NOMO-1 (cell line): ENCODE measurements around the gene FXYD3.

Experiments
- DNase-seq, 2 experiments: peaks; one replicate each; lab custom pipeline; 2025; ENCODE audit not compliant: unreplicated experiment in 2 of 2; lab: John Stamatoyannopoulos, UW

The FXYD3 gene, protein sequence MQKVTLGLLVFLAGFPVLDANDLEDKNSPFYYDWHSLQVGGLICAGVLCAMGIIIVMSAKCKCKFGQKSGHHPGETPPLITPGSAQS

DNA sequence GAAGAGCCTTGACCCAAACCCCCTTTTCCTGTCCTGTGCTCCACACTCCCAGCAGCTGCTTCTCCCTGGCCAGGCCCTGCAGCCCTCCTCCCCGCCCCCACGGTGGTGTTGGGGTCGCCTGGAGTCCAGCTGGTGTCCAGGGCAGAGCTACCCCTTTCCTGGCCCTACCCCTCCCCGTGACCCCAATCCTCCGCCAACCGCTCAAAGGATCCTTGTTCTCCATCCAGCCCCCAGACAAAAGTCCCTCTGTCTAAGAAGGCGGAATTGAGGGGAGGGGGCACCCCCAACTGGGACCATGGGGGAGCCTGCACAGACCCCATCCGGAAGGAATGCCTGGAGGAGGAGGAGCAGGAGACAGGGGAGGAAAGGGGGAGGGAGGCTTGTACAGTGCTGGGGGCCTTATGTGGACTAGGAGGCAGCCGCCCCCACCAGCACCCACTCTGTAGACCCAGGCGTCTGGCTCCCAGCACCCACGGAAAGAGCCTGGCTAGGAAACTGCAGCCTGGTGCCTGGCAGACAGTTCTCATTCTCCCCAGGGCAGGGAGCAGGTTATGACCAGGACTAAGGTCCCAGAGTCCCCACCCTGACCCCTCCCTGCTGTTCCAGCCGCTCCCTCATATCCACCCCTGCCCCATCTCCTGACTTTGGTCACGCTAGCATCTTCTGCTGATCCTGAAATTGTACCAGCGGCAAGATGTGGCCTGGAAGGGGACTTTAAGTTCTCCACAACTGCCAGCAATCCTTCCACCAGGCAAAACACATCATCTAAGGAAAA lies at the start of gene FXYD3:
Gene FXYD3, plus strand, starts transcription at position 647 of the 775 bp plus-strand sequence. CDS start 3,554 bp downstream, outside the sequence.
- no peak for DNase-seq

DNA sequence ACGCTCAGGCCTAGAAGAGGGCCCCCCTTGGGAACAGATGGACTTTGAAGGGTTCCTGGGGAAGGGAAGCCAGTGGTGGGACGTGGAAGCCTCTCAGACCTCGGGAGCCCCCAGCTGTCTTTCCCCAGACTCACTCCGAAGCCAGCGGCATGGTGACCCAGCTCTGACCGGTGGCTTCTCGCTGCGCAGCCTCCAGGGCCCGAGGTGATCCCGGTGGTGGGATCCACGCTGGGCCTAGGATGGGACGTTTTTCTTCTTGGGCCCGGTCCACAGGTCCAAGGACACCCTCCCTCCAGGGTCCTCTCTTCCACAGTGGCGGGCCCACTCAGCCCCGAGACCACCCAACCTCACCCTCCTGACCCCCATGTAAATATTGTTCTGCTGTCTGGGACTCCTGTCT lies 49.5 kb upstream of the FXYD3 start:
- no peak for DNase-seq

DNA sequence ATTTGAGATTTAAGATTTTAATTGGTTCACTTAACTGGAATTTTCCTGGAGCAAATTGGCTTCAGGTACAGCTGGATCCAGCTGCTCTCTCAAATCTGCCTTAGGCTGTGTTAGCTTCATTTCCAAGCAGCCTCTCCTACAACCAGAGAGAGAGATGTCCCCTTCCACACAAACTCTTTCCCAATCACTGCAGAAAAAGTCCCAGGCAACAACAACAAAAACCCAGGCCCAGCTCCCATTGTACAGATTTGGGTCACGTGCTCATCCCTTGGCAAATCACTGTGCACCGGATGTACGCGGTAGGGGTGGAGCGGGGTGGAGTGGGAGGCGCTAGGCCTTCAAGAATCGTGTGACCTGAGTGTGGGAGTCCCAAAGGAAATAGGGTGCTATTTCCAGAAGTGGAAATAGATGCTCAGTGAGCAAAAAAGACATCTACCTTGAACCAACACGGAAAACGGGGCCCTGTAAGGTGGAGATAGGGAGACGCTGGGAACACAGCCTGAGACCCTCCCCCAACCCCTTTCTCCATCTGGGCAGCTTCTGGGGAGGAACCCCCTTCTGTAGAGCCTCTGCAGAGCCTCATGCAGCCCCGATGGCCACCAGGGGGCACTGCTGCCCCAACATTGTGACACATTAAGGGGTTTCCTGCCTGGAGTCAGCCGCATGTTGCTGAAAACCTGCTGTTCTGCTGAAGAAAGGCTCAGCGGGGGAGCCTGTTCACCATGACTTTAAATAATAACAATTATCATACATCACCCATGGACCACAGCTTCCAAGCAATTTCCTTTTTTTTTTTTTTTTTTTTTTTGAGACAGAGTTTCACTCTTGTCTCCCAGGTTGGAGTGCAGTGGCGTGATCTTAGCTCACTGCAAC lies 48.7 kb upstream of the FXYD3 start:
- DNase-seq: peak; percentile 70 to 74

DNA sequence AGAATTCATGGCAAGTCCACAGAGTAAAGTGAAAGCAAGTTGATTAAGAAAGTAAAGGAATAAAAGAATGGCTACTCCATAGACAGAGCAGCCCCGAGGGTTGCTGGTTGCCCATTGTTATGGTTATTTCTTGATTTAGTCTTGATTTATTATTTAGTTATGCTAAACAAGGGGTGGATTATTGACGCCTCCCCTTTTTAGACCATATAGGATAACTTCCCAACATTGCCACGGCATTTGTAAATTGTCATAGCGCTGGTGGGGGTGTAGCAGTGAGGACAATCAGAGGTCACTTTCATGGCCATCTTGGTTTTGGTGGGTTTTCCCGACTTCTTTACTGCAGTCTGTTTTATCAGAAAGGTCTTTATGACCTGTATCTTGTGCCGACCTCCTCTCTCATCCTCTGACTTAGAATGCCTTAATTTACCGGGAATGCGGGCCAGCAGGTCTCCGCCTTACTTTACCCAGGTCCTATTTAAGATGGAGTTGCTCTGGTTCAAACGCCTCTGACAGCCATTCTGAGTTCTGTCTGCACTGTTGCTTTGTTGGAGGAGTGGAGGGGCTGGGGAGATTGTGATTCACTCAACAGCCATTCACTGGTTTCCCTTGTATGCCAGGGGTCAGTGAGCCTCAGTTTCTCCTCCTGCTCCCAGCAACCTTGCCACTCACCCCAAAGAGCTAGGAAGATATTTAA lies 46.5 kb upstream of the FXYD3 start:
- DNase-seq: no peak

DNA sequence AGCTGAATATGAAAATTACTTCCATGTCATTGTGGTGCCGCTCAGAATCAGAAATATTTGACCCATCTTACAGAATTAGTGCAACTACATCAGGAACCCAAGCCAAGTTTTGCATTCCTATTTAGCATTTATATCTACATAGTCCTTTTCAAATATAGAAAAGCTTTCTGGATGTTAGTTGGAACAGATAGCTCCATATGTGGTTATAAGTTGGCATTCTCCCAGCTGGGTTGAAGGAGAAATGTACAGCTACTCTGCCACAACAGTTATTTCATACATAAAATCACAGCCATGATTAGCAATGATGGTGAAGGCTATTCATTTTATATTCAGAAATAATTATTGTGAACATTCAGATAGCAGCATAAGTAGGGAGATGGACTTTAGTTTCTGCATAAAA lies 45.9 kb upstream of the FXYD3 start:
- no peak for DNase-seq

DNA sequence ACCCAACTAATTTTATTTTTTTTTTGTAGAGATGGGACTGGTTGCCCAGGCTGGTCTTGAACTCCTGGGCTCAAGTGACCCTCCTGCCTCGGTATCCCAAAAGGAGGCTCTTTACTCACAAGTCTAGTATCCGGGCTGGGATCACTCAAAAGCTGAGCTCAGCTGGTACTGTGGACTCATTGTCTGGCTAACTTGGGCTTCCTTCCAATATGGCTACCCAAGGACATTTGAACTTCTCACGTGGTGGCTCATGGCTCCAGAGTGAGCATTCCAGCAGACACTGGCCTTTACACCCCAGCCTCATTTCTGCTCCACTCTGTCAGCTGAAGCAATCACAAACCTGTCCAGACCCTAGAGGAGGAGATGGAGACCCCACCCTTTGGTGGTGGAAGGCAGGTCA lies 45.2 kb upstream of the FXYD3 start:
- no peak for DNase-seq

DNA sequence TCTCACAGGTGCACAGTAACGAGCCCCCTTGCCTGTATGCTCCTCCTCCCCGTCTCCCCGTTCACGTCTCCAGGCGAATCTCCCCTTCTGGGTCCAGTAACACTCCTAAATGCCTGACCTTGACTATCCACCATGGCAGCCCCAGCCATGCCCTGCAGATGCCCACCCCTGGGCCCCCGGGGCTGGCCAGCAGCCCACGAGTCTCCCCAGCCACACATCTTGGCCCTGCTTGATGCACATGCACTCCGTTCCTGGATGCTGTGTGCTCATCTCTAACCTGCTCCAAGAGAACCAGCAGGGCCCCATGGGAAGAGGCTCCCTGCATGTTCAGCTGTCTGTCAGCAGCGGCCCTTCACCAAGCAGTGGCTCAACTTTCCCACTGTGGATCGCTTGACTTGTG lies 42.1 kb upstream of the FXYD3 start:
- no peak for DNase-seq

DNA sequence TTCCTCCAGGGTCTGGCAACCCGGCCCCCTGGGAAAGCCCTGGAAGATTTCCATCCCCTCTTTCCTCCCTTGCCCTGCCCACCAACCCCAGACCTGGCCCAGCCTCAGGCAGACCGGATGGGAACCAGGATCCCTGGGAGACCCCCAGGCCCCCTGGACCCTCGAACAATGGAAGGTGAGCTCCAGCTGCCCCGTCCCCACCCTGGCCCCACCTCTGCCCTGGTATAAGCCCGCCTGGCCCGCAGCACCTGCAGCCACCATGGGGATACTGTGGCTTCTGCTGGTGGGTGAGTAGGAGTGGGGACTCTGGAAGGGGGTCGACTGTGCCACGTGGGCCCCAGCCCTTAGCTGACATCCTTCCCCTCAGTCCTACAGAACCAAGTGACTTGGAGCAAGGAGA lies 41.7 kb upstream of the FXYD3 start:
- DNase-seq: no peak

DNA sequence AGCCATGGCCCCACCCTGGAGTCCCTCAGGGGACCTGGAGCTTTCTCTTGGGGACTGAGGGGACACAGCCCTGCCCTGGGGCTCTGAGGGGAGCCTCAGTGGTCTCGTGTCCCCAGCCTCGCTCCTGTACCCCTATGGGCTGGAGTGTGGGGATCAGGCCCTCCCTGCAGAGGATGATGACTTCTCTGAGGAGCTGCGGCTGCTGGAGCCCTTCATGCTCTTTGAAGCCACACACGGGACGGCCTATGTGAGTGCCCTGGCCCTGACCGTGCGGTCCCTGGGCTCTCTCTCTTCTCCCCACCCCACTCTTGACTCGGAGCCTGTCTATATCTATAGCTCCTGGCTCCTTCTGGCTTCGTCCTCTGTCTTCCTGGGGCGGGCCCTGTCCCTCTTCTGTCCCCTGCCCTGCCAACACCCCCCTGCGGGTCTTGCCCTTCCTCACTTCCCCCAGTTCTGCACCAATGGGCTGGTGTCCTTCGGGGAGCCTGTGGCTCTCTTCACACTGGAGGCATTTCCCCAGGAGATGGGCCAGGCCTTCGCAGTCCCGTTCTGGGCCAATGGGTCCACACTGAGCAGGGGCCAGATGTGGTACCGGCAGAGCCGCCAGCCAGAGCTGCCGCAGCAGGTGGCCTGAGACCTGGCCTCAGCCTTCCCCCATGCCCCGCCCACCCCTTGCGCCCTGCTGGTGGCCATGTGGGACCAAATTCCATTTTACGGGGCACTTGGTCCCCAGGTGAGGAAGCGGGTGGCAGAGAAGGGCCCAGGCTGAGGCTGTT lies 41.0 kb upstream of the FXYD3 start:
- no peak for DNase-seq

DNA sequence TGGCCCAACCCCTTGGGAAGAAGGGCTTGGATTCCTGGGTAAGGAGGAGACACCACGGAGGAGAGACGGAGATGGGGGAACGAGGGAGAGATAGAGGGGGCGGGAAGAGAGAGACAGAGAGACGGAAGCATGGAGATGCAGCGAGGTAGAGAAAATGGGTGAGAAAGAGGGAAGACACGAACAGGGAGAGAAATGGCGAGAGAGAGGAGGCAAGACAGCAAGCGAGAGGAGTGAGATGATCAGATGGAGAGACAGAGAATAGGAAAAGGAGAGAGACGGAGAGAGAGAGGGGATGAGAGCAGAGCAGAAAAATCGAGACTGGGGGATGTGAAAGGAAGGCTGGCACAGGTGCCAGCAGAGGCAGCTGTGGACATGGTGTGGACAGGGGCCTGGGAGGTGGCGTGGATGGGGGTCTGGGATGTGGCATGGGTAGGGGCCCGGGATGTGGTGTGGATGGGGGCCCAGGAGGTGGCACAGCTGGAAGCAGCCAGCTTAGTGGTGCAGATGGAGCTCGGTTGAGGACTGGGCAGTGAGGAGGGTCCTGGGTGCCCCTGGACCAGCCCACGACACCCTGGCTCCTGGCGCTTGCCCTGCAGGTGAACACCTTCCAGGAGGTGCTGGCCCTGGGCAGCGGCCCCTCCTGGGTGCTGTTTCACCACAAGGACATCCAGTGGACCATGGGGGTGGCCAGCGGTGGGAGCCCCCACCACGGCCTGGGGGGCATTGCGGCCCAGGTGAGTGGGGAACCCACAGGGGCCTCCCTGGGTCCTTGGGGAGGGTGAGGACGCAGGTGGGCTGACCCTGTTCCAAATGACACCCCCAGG lies 40.2 kb upstream of the FXYD3 start:
- DNase-seq: no peak

DNA sequence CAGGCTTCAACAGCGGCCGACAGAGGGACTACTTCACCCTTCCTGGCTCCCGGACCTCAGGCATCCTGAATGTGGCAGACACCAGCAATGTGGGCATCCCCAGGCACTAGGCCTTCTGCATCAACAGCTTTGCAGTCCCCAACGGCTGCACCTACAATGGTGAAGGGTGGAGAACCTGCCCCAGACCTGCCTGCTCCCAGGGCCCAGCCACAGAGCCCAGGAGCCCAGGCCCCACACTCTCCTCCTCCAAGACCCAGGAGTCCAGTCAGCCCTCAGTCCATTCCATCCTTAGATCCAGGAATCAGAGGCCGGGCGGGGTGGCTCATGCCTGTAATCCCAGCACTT lies 39.6 kb upstream of the FXYD3 start:
- no peak for DNase-seq

DNA sequence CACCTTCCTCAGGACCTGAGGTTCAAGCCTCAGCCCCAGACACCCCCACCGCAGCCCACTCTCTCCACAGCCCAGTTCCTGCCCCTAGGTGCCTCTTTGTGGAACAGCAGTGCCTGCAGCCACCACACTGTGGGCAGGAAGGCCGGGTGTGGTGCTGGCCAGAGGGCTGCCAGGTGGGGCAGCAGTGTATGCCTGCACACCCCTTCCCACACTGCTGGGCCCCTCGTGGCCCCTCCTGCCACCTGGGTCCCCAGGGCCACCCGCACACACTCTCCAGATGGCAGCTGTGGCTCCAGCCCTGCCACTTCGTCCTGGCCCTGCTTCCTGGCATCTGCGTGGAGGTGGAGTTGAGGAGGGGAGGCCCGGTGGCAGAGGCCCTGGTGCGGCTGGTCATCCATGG lies 39.0 kb upstream of the FXYD3 start:
- no peak for DNase-seq

DNA sequence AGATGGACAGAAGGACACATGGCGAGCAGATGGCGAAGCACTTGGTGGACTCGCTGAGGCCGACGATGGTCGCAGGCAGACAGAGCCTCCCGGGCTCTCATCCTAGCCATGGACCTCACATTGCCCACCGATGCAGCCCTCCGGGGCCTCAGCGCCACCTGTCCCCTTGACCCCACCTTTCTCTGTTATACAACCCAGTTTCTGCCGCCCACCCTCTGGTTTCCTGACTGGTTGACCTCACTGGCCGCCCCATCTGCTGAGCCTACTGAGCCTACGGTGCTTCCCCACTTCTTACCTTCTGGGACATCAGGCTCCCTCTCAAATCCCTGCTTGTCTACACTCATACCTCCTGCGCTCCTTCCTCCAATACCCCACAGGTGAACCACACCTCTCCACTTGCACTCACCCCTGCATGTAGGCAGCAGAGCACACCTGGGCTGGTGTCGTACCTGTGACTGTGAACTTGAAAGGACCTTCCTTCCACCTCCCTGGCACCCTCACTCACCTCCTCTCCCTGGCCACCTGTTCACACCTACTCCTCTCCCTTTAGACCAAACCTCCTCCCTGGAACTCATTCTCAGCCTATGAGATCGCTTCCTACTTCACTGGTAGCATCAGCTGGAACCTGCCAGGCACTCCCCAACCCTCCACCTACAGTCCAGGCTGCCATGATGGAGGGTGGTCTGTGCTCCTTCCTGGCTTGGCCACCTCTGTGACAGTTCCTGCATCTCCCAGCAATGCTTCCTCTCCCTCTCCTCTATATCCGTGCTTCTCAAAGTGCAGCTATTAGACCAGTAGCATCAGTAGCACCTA lies 38.0 kb upstream of the FXYD3 start:
- no peak for DNase-seq

DNA sequence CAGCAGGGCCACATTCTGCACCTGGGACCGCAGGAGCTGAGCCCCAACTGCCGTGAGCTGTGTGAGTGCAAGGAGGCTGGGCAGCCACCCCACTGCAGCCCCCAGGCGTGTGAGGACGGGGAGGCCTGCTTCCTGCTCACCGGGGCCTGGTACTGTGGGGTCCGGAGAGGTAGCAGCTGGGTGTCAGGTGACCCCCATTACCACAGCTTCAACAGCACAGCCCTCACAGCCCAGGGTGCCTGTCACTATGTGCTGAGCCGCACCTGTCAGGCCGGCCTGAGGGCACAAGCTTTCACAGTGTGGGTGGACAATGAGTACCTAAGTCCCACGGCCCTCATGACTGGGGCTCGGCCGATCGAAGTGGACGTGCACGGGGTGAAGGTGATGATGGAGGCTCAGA lies 35.8 kb upstream of the FXYD3 start:
- no peak for DNase-seq

DNA sequence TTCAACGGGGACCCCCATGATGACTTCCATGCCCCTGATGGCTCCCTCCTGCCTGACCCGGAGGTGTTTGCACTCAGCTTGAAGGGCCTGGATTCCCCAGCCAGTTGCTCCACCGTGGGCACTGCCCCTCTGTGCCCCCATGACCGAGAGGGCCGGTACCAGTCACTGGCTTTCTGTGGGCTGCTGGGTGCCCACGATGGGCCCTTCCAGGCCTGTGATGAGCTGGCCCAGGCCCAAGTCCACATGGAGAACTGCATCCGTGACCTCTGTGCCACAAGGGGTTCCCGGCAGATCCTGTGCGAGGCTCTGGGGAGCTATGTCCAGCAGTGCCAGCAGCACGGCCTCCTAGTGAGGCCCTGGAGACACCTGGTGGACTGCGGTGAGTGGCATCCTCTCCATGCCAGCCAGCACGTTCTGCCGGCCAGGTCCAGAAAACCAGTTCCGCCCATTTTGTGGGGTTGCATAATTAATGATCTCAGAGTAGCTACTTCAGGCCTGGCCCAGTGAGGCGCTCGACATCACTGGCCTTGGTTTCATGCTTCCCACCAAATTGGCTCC lies 34.9 kb upstream of the FXYD3 start:
- no peak for DNase-seq

DNA sequence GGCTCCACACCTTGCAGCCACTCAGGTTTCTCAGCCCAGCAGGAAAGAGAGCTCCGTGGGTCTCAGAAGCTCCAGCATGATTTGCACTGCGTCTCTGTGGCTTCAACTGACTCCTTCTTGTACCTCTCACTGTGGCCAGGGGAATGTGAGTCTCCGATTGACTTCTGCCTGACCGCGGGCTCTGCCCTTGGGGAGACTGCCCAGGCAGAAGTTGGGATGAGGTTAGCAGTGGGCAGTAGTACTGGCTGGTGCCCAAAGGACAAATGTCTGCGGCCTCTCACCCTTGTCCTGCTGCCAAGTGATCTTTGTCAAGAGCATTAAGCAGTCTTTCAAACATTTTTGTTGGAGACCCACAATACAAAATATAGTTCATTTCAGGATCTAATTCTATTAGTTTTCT lies 34.4 kb upstream of the FXYD3 start:
- no peak for DNase-seq

DNA sequence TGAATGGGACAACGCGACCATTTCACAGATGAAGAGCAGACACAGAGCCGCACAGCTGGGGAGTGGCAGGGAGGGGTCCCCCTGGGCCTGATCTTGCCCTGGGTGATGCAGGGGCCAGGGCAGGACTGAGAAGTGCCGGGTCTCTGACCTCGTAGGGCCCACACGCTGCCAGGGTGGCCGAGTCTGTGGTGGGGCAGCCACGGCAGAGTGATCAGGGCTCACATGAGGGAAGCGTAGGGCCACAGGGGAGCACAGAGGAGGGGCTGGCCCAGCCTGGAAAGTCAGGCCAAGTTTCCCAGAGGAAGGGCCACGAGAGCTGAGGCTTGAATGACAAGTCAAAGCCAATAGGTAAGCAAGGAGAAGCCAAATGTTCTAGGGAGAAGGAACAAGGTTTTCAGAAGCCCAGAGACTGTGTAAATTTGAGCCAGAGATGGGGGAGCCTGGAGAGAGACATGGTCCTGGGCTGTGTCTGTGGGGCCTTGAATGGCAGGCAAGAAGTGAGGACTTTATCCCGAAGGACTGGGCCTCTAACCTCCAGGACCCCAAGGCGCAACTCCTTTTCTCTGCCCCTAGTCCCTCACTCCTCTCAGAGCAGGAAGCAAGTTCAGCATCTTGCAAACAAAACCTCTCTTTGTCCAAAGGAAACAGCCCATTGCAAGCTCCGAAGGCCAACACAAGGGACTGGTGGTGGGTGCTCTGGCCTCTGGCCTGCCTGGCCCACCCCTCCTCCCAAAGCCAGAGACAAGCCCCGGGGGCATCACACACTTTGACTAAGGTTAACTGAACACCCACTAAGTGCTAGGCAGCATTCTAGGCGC lies 31.7 kb upstream of the FXYD3 start:
- DNase-seq: no peak

DNA sequence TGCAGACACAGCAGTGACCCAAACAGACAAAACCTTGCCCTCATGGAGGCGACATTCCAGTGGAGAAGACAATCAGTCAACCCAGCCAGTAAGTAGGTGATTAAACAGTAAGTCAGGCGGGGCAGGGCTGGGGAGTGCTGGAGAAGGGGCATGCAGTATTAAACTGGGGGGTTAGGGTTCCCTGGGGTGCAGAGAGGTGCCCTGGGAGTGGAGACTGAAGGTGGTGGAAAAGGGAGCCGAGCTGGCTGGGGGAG lies 31.2 kb upstream of the FXYD3 start:
- no peak for DNase-seq
